Panc1 (cell line): ENCODE data around the gene ANGPTL4. TPM values are rescaled to one million over a fixed set of nuclear protein-coding genes. Genes with fewer than 3 reads are reported as not detected.
"Not testable (repeated sequence)": the region's sequence is repeated elsewhere in the genome, so short reads cannot be mapped to it uniquely, and the experiment has no call there.

ENCODE experiments used
- ATAC-seq: fragments of 200-7000 bp; cut with Tn5 transposase; 2 replicates; pipeline ENCODE4 v1.9.1; 2020; ENCODE audit warnings: mild to moderate bottlenecking, moderate library complexity
- BruUV-seq: library from RNA; stranded (reverse); fragments of 400-500 nt; replicated peaks from 2 replicates; lab custom pipeline; 2021; lab: Mats Ljungman, UMichigan
- CTCF ChIA-PET: fragments of 300-600 bp; sonication (Branson Sonifier 250); formaldehyde crosslinking; loops from one replicate; lab custom pipeline; 2022; ENCODE audit warnings: antibody characterized with exemption; lab: Charles Lee
- POLR2A ChIA-PET: fragments of 300-600 bp; sonication (Branson Sonifier 250); formaldehyde crosslinking; loops from one replicate; lab custom pipeline; 2022; ENCODE audit warnings: antibody characterized with exemption; lab: Charles Lee
- DNase-seq: peaks from one replicate; pipeline ENCODE4 v3.0.0-alpha.2; 2010; ENCODE audit warnings: low read depth, low spot score
- H3K27ac ChIP-seq: 2 replicates; pipeline ENCODE4 v1.5.1; 2011; ENCODE audit warnings: mild to moderate bottlenecking, low read length, inconsistent platforms
- H3K27me3 ChIP-seq: fragments of 200-500 bp; sonication (Bioruptor generic); 2 replicates; pipeline ENCODE4 v1.6.0; 2014; ENCODE audit warnings: low read length, inconsistent platforms; ENCODE audit not compliant: control insufficient read depth, insufficient read depth
- H3K36me3 ChIP-seq: fragments of 200-500 bp; sonication (Bioruptor generic); 2 replicates; pipeline ENCODE4 v1.5.1; 2014; ENCODE audit warnings: inconsistent platforms, mild to moderate bottlenecking, low read length, moderate library complexity; ENCODE audit not compliant: control insufficient read depth, insufficient read depth
- H3K4me1 ChIP-seq: 2 replicates; pipeline ENCODE4 v1.5.1; 2011; ENCODE audit warnings: inconsistent platforms, mild to moderate bottlenecking, low read length, moderate library complexity; ENCODE audit not compliant: control insufficient read depth, insufficient read depth
- H3K4me3 ChIP-seq, 2 experiments: 2 replicates each; pipeline ENCODE4 v1.5.1; 2011 to 2012; ENCODE audit warnings: low read depth in 2 of 2, low read length in 2 of 2, mild to moderate bottlenecking in 2 of 2, inconsistent platforms in 1 of 2, moderate library complexity in 1 of 2
- H3K9me3 ChIP-seq: fragments of 200-500 bp; sonication (Bioruptor generic); 2 replicates; pipeline ENCODE4 v1.5.1; 2014; ENCODE audit warnings: low read depth, mild to moderate bottlenecking, inconsistent platforms, low read length, moderate library complexity; ENCODE audit not compliant: control insufficient read depth, insufficient read depth
- CTCF ChIP-seq: fragments of 450-650 bp; IDR thresholded peaks from 2 replicates; pipeline ENCODE4 v1.5.1; 2017; ENCODE audit warnings: mild to moderate bottlenecking
- POLR2AphosphoS5 ChIP-seq: IDR thresholded peaks from 2 replicates; pipeline ENCODE4 v1.6.1; 2012; ENCODE audit warnings: mild to moderate bottlenecking, low read depth, low read length, moderate library complexity
- REST ChIP-seq, 2 experiments: IDR thresholded peaks; 2 replicates each; pipeline ENCODE4 v1.6.1; 2011 to 2012; ENCODE audit warnings: low read depth in 2 of 2, control low read depth in 1 of 2, low read length in 1 of 2, mild to moderate bottlenecking in 1 of 2, moderate library complexity in 1 of 2; ENCODE audit not compliant: insufficient read depth in 1 of 2
- SIN3A ChIP-seq: IDR thresholded peaks from 2 replicates; pipeline ENCODE4 v1.6.1; 2012; ENCODE audit warnings: low read depth, mild to moderate bottlenecking, low read length, moderate library complexity, borderline replicate concordance; ENCODE audit not compliant: insufficient read depth
- TCF7L2 ChIP-seq: IDR thresholded peaks from 2 replicates; pipeline ENCODE4 v1.6.1; 2011; ENCODE audit warnings: mild to moderate bottlenecking, low read depth, low read length, inconsistent platforms
- in situ Hi-C: cut with HindIII; loops from 2 replicates; pipeline ENCODE4 v1.10.0; 2016; ENCODE audit warnings: low sequenced_read_pairs, low pct_unique_long_range_greater_than_20kb
- intact Hi-C: fragments of 100-400 bp; cut with micrococcal nuclease; formaldehyde crosslinking; loops from one replicate; pipeline ENCODE4 v1.10.0; 2022; ENCODE audit not compliant: unreplicated experiment
- total RNA-seq: library from RNA; stranded (reverse); gene quantifications from one replicate; pipeline ENCODE4 v1.2.1, GENCODE V29; 2021; ENCODE audit not compliant: unreplicated experiment

Gene ANGPTL4
- total RNA-seq, 1 experiment from 2014 or later: 46.6 TPM

GRCh38 chr19:8403820-8404109 lies 39.8 kb downstream of the ANGPTL4 start:
- H3K4me1 ChIP-seq: no peaks in the 10 kb centered on the region
- BruUV-seq: no TSS peak
- CTCF ChIA-PET: no interaction called here
- no peaks in the 10 kb centered on the region for H3K27me3 ChIP-seq
- no peaks in the 10 kb centered on the region for H3K9me3 ChIP-seq
- no peak overlapping the region for H3K4me3 ChIP-seq
- H3K27ac ChIP-seq: no peak overlapping the region
- TF ChIP-seq TCF7L2: no peak
- TF ChIP-seq SIN3A: no peak
- TF ChIP-seq REST (IDR thresholded peaks at IDR 0.05; ENCODE audit: insufficient read depth in 1 of 2, low read depth in 2 of 2, low read length in 1 of 2): no peak
- no peak for TF ChIP-seq POLR2AphosphoS5
- TF ChIP-seq CTCF: no peak
- DNase-seq (no peak), ATAC-seq (no peak)
- H3K36me3 ChIP-seq: peaks cover 2% of the 10 kb centered on the region; the same call in 1 of the 2 replicates
- POLR2A ChIA-PET: no interaction called here
- intact Hi-C loops (no loop called here), in situ Hi-C loops (no loop called here)

- no peak for DNase-seq
- peaks cover 2% of the 10 kb centered on the region; the same call in 1 of the 2 replicates for H3K36me3 ChIP-seq
- H3K4me1 ChIP-seq: no peaks in the 10 kb centered on the region
- no TSS peak for BruUV-seq
- in situ Hi-C loops (no loop called here), intact Hi-C loops (no loop called here)
- ATAC-seq: peak; percentile 18; the same call in 1 of the 2 replicates
- CTCF ChIA-PET: no interaction called here
- H3K4me3 ChIP-seq: no peak overlapping the region
- no peaks in the 10 kb centered on the region for H3K9me3 ChIP-seq
- POLR2A ChIA-PET: no interaction called here
- no peaks in the 10 kb centered on the region for H3K27me3 ChIP-seq
- TF ChIP-seq SIN3A (no peak), POLR2AphosphoS5 (no peak), REST (IDR thresholded peaks at IDR 0.05; ENCODE audit: insufficient read depth in 1 of 2, low read depth in 2 of 2, low read length in 1 of 2) (no peak), CTCF (no peak), TCF7L2 (no peak)
- H3K27ac ChIP-seq: no peak overlapping the region
Observed at GRCh38 chr19:8404391-8405151, 40.6 kb downstream of the ANGPTL4 start.

- CTCF ChIA-PET, in situ Hi-C loops, intact Hi-C loops: not testable (repeated sequence)
Observed at GRCh38 chr19:8410718-8411117, 46.8 kb downstream of the ANGPTL4 start.

More at GRCh38 chr19:8410718-8411117, 46.8 kb downstream of the ANGPTL4 start:
- ATAC-seq, H3K4me1 ChIP-seq, H3K36me3 ChIP-seq, POLR2A ChIA-PET, H3K9me3 ChIP-seq, H3K27ac ChIP-seq, H3K27me3 ChIP-seq, H3K4me3 ChIP-seq, DNase-seq, BruUV-seq: not testable (repeated sequence)
